ENCODE results near the gene MUC3A.
"Not testable (repeated sequence)": the region's sequence is repeated elsewhere in the genome, so short reads cannot be mapped to it uniquely, and the experiment has no call there.

- not testable (repeated sequence) for TF ChIP-seq CTCF, EP300, POLR2A, POLR2AphosphoS5 (IDR thresholded peaks at IDR 0.05)
Observed at GRCh38 chr7:100936167-100936566, 13.2 kb upstream of the MUC3A start.

All from upper lobe of left lung (tissue), 4 donors.